OCI-LY3 (cell line): ENCODE results near the gene CCDC68.

ENCODE experiments used
- CTCF ChIP-seq: fragments of 200-600, 300-600 bp; sonication (generic); IDR thresholded peaks from 2 replicates; pipeline ENCODE4 v1.5.1; 2014; ENCODE audit warnings: antibody characterized with exemption, low read length, low read depth
- EZH2phosphoT487 ChIP-seq: fragments of 200-600 bp; shearing (Covaris generic); IDR thresholded peaks from 2 replicates; pipeline ENCODE4 v1.6.1; 2018; ENCODE audit warnings: antibody characterized with exemption, mixed run types, low read depth

GRCh38 chr18:54924948-54925347 is 34.3 kb downstream of the CCDC68 start:
- TF ChIP-seq CTCF (no peak), EZH2phosphoT487 (no peak)
